Stimulated activated naive CD4-positive, alpha-beta T cell (primary cell): Measurements from ENCODE around the gene CRTC2.

ENCODE experiments used
- DNase-seq, 6 experiments: peaks; one replicate each; lab custom pipeline; 2025; lab: John Stamatoyannopoulos, UW

Gene CRTC2

GRCh38 chr1:153973071-153973470 lies 14.7 kb upstream of the CRTC2 start:
- no peak for DNase-seq

GRCh38 chr1:153970346-153970745 lies 11.9 kb upstream of the CRTC2 start:
- DNase-seq: no peak

GRCh38 chr1:153968972-153969371 lies 10.6 kb upstream of the CRTC2 start:
- no peak for DNase-seq

GRCh38 chr1:153968408-153968807 lies 10.0 kb upstream of the CRTC2 start:
- DNase-seq: no peak

- DNase-seq: peak in 1 of 6 experiments; percentile 45
Measured at GRCh38 chr1:153968000-153968363, 9.6 kb upstream of the CRTC2 start.

GRCh38 chr1:153967107-153967999 lies 8.9 kb upstream of the CRTC2 start, which contains the start of gene CREB3L4:
Gene CREB3L4, plus strand, starts transcription at chr1:153967902. Its CDS starts 624 bp downstream, at chr1:153968526.
- peak; percentile 69 to 87 (median 81) for DNase-seq

GRCh38 chr1:153963850-153964331 lies 5.5 kb upstream of the CRTC2 start:
- peak in 1 of 6 experiments; percentile 42 for DNase-seq

GRCh38 chr1:153963030-153963849 lies 4.8 kb upstream of the CRTC2 start, which contains the start of gene SLC39A1:
Gene SLC39A1, minus strand, starts transcription at chr1:153963537. Its CDS starts 822 bp downstream, at chr1:153962715.
- peak; percentile 80 to 97 (median 90) for DNase-seq

GRCh38 chr1:153962088-153963029 lies 3.9 kb upstream of the CRTC2 start:
- no peak for DNase-seq

GRCh38 chr1:153961421-153961820 lies 3.0 kb upstream of the CRTC2 start:
- DNase-seq: no peak

- no peak for DNase-seq
Measured at GRCh38 chr1:153960206-153960605, 1.8 kb upstream of the CRTC2 start.

- DNase-seq: no peak
Measured at GRCh38 chr1:153959454-153959853, 1.0 kb upstream of the CRTC2 start.

GRCh38 chr1:153958961-153959260 lies 499 bp upstream of the CRTC2 start:
- no peak for DNase-seq

- DNase-seq: peak in 4 of 6 experiments; percentile 29 to 72 (median 36)
Measured at GRCh38 chr1:153957744-153958110, 685 bp downstream of the CRTC2 start.

- DNase-seq: no peak
Measured at GRCh38 chr1:153956997-153957715, 1.3 kb downstream of the CRTC2 start.

GRCh38 chr1:153954826-153955225 lies 3.6 kb downstream of the CRTC2 start:
- no peak for DNase-seq

- DNase-seq: no peak
Measured at GRCh38 chr1:153953859-153954365, 4.5 kb downstream of the CRTC2 start.

GRCh38 chr1:153951801-153952200 lies 6.6 kb downstream of the CRTC2 start:
- no peak for DNase-seq

GRCh38 chr1:153951183-153951582 lies 7.2 kb downstream of the CRTC2 start:
- DNase-seq: no peak

GRCh38 chr1:153946622-153947241 lies 11.7 kb downstream of the CRTC2 start, which contains the start of gene DENND4B:
Gene DENND4B, minus strand, starts transcription at chr1:153946718. Its CDS starts 2,344 bp downstream, at chr1:153944374.
- peak; percentile 34 to 72 (median 62) for DNase-seq
